OCI-LY7 (cell line): ENCODE data around the gene PITPNC1.
"Not testable (repeated sequence)": the region's sequence is repeated elsewhere in the genome, so short reads cannot be mapped to it uniquely, and the experiment has no call there.

Experiments used
- EZH2phosphoT487 ChIP-seq: fragments of 200-600 bp; sonication (generic); IDR thresholded peaks from 2 replicates; pipeline ENCODE4 v1.6.1; 2018; ENCODE audit warnings: low read depth, borderline replicate concordance, mild to moderate bottlenecking, mixed run types, antibody characterized with exemption, low read length, moderate library complexity, mixed read lengths
- TF ChIP-seq, protein P1 (sequence below): fragments of 200-600 bp; sonication (generic); conservative IDR thresholded peaks from 2 replicates; pipeline ENCODE4 v1.5.1; 2014; ENCODE audit warnings: mild to moderate bottlenecking, antibody characterized with exemption, low read length, moderate library complexity, mixed read lengths

- TF ChIP-seq, protein P1, sequence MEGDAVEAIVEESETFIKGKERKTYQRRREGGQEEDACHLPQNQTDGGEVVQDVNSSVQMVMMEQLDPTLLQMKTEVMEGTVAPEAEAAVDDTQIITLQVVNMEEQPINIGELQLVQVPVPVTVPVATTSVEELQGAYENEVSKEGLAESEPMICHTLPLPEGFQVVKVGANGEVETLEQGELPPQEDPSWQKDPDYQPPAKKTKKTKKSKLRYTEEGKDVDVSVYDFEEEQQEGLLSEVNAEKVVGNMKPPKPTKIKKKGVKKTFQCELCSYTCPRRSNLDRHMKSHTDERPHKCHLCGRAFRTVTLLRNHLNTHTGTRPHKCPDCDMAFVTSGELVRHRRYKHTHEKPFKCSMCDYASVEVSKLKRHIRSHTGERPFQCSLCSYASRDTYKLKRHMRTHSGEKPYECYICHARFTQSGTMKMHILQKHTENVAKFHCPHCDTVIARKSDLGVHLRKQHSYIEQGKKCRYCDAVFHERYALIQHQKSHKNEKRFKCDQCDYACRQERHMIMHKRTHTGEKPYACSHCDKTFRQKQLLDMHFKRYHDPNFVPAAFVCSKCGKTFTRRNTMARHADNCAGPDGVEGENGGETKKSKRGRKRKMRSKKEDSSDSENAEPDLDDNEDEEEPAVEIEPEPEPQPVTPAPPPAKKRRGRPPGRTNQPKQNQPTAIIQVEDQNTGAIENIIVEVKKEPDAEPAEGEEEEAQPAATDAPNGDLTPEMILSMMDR = not testable (repeated sequence)
- not testable (repeated sequence) for TF ChIP-seq EZH2phosphoT487
Observed at GRCh38 chr17:67516571-67516970, 139.5 kb downstream of the PITPNC1 start.
